HG03196 (cell line): ENCODE measurements around the gene B3GALT6.

Experiments used
- ATAC-seq: cut with Tn5 transposase; IDR thresholded peaks from one replicate; pipeline ENCODE4 v1.9.1; 2021; ENCODE audit not compliant: unreplicated experiment

The B3GALT6 gene

DNA sequence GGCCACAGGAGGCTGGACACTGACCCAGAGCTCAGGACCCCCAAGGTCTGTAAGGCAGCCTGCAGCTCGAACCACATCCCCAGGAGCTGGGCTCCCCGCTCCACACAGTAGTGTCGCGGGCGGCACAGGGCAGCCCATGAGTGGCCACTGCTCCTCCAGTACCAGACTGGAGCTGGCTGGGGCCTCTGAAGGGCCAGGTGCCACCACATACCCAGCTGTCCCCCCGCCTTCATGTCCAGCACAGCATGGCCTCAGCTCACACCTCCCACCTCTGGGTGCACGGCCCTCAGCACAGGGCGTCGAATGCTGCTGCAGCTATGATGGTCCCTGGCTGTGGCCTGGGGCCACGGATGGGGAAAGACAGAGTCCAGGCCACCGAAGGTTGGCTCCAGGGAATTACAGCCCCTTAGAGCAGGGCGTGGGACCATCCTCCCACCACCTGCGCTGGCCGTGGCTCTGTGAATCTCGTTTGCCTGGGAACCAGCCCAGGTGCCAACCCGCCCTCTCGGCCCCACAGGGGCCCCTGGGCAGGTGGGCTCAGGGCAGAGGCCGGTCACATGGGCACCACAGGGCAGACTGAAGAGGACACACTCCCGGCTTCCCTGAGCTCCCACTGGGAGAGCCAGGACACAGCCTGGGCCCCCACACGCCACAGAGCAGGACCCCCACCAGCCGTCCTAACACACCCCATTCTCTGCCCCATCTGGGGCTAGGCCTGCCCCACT, 16.0 kb upstream of the B3GALT6 start:
- ATAC-seq: no peak

- no peak for ATAC-seq
Observed at GRCh38 chr1:1216770-1217620, 15.0 kb upstream of the B3GALT6 start.

DNA sequence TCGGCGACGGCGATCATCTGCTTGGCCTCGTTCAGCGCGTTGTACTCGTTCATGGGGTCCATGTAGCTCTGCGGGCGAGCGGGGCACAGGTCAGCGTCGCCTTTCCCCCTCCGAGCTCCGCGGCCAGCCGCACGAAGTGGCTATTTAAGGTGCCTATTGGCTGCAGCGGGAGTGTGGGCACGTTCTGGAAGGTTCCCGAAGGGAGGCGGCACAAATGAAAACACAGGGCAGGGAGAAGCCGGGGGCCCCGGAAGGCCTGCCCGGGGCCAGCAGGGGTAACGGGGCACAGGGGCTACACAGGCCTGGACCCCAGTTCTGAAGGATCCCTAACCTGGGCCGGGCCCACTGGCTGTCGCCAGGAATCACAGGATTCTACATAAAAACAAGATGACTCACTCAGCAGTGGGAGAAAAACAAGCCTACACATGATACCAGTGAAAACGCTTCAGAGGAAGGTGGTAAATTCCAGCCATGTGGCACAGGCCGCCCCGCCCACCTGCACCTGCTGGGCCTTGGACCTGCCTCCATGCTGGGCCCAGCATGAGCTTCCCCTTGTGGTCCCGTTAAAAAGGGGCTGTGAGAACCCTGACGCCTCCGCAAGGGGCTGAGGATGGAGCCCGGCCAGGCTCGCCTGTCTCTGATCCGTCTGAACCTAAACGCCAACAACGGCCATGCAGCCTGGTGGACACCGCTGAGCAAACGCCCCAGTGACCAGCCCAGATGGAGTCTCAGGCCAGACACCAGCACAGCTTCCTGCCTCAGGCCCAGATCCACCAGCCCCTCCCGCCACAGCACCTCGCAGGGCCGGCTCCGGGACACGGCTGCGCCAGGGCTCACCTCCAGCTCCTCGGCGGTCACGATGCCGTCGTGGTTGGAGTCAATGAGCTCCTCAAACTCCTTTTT, 14.2 kb upstream of the B3GALT6 start:
- ATAC-seq: no peak

- ATAC-seq: no peak
Observed at GRCh38 chr1:1218524-1219200, 13.4 kb upstream of the B3GALT6 start.

- no peak for ATAC-seq
Observed at GRCh38 chr1:1219341-1219740, 12.7 kb upstream of the B3GALT6 start.

- ATAC-seq: no peak
Observed at GRCh38 chr1:1220197-1220596, 11.8 kb upstream of the B3GALT6 start.

- no peak for ATAC-seq
Observed at GRCh38 chr1:1221887-1222574, 10.0 kb upstream of the B3GALT6 start.

DNA sequence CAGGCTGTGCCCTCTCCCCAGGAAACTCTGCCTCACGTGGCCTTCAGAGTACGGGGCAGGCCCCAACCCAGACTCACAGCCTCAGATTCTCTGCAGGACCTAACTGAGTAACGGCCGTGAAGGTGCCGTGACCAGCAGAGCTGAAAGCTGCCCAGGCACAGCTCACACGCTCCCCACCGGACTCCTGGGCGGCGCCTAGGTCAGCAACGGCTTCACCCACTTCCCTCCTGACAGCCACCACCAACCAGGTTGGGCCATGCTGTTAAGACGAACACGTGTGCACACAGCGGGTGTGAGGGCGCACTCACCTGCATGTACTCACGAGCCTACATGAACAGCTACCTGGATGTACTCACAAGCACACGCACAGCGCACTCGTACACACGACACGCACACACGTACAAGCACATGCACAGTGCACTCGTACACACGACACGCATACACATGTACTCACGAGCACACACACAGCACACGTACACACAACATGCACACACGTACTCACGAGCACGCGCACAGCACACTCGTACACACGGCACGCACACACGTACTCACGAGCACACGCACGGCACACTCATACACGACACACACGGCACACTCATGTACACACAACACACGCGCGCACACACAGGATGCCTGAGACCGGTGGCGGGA, 9.3 kb upstream of the B3GALT6 start:
- no peak for ATAC-seq

DNA sequence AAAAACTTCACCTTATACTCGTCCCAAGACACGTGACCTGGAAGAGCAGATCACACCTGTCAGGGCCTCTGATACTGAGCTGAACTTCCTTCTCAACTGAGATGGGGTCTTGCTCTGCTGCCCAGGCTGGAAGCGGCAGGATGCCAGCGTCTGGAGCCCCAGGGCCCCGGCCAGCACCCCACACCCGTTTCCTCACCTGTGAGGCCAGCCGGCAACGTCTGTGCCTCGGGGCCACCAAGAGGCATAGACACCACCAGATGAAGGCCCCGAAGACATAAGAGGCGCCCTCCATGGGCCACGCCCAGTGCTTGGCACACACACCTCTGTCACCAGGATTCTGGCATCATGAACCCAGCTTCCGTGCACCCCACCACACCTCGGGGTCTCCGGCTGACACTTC, 8.7 kb upstream of the B3GALT6 start:
- ATAC-seq: no peak

GRCh38 chr1:1223891-1224290, 8.1 kb upstream of the B3GALT6 start:
- ATAC-seq: no peak

- no peak for ATAC-seq
Observed at GRCh38 chr1:1225238-1225845, 6.7 kb upstream of the B3GALT6 start.

- ATAC-seq: no peak
Observed at GRCh38 chr1:1225913-1226312, 6.1 kb upstream of the B3GALT6 start.

GRCh38 chr1:1226566-1227362, 5.3 kb upstream of the B3GALT6 start:
- no peak for ATAC-seq

DNA sequence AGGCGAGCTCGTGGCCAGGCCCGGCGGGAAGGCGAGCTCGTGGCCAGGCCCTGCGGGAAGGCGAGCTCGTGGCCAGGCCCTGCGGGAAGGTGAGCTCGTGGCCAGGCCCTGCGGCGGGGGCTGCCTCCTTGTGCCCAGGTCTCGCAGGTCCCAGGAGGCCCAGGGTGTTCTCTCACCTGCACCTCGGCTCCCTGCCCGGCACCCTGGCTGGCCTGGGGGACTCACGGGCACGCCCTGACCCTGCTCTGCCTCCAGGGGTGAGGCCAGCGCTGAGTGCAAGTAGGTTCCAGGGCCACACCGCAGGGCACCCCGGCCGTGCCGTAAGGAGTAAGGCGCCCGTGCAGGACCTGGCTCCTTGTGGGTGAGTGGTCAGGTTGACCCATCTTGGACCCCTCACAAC, 4.7 kb upstream of the B3GALT6 start:
- no peak for ATAC-seq

- ATAC-seq: no peak
Observed at GRCh38 chr1:1228187-1228586, 3.9 kb upstream of the B3GALT6 start.

- no peak for ATAC-seq
Observed at GRCh38 chr1:1228596-1229321, 3.3 kb upstream of the B3GALT6 start.

DNA sequence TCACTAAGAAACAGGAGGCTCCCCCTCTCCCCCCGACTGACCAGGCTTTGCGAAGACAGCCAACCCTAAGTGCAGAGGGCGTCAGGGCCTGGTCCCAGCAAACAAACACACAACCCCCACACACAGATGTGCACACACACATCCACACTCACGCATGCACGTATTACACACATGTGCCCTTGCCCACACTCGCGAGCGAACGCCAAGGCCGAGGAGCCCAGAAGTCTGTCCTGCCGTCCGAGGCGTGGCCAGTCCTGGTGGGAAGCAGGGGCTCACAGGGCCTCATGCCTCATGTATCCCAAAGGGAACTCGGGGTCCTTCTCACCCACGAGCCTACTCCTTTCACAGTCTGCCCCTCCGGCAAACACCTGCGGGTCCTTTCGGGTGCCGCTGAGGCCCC, 2.3 kb upstream of the B3GALT6 start:
- no peak for ATAC-seq
